K562 (cell line): ENCODE results near the gene KIF26B. TPM values are rescaled to one million over a fixed set of nuclear protein-coding genes. Genes with fewer than 3 reads are reported as not detected.

Experiments
- ATAC-seq: fragments of 200-7000 bp; cut with Tn5 transposase; 3 replicates; pipeline ENCODE4 v1.9.1; 2020; ENCODE audit warnings: moderate library complexity
- BruUV-seq: library from RNA; stranded (reverse); fragments of 400-500 nt; replicated peaks from 2 replicates; lab custom pipeline; 2021; lab: Mats Ljungman, UMichigan
- CTCF ChIA-PET: fragments of 300-600 bp; formaldehyde crosslinking; extraction: SDS; loops from one replicate; lab custom pipeline; 2021; ENCODE audit warnings: low intra/inter-chr PET ratio; lab: Yijun Ruan, JAX
- POLR2A ChIA-PET: fragments of 300-600, 350-650 bp; sonication (Branson Sonifier 250); formaldehyde crosslinking; extraction: SDS; loops from one replicate; lab custom pipeline; 2021; ENCODE audit warnings: antibody characterized with exemption, inconsistent platforms; lab: Yijun Ruan, JAX
- DNase-seq, 4 experiments: peaks; one replicate each; pipeline versions ENCODE4 v3.0.0 to v3.0.0-alpha.2; 2011 to 2018; ENCODE audit warnings: low spot score in 3 of 4, mixed read lengths in 3 of 4; ENCODE audit errors: extremely low read depth in 1 of 4
- FAIRE-seq: peaks from 2 replicates; lab custom pipeline; 2011; peaks lifted over from hg19 to GRCh38; lab: Jason Lieb, UNC
- H2AFZ ChIP-seq: 2 replicates; pipeline ENCODE4 v1.6.0; 2011; ENCODE audit warnings: low read depth, low read length, control low read depth, inconsistent platforms
- H3K27ac ChIP-seq: fragments of 200-600 bp; 3 replicates; pipeline ENCODE4 v1.8.0; 2011; ENCODE audit warnings: low read depth, mild to moderate bottlenecking, control low read depth, inconsistent platforms, low read length, moderate library complexity, mixed read lengths; ENCODE audit errors: extremely low read depth
- H3K27me3 ChIP-seq, 2 experiments: fragments of 300-600 bp in 1 of 2; 2 replicates in 1 of 2; 3 replicates in 1 of 2; pipeline versions ENCODE4 v1.6.0 to v1.8.0; 2011; ENCODE audit warnings: inconsistent platforms in 2 of 2, low read length in 2 of 2, mild to moderate bottlenecking in 1 of 2, mixed read lengths in 1 of 2, moderate library complexity in 1 of 2; ENCODE audit not compliant: control insufficient read depth in 2 of 2, insufficient read depth in 2 of 2
- H3K36me3 ChIP-seq: fragments of 300-600 bp; 3 replicates; pipeline ENCODE4 v1.8.0; 2011; ENCODE audit warnings: mild to moderate bottlenecking, low read length, inconsistent platforms; ENCODE audit not compliant: control insufficient read depth, insufficient read depth
- H3K4me1 ChIP-seq, 2 experiments: fragments of 200-600 bp in 1 of 2; replicated peaks in 1 of 2; 2 replicates in 1 of 2; 3 replicates in 1 of 2; pipeline versions ENCODE4 v1.5.1 to v1.8.0; 2011; ENCODE audit warnings: inconsistent platforms in 2 of 2, low read length in 2 of 2, mild to moderate bottlenecking in 1 of 2, mixed read lengths in 1 of 2, moderate library complexity in 1 of 2; ENCODE audit not compliant: control insufficient read depth in 2 of 2, insufficient read depth in 2 of 2
- H3K4me2 ChIP-seq: 2 replicates; pipeline ENCODE4 v1.6.1; 2011; ENCODE audit warnings: low read length, control low read depth, inconsistent platforms, mixed read lengths; ENCODE audit not compliant: insufficient read depth
- H3K4me3 ChIP-seq: fragments of 200-600 bp; sonication (generic), shearing (Covaris generic); 2 replicates; pipeline ENCODE4 v1.5.1; 2016; ENCODE audit warnings: control low read depth, inconsistent platforms
- H3K79me2 ChIP-seq: fragments of 200-600 bp; 3 replicates; pipeline ENCODE4 v1.8.0; 2011; ENCODE audit warnings: low read length, inconsistent platforms; ENCODE audit not compliant: control insufficient read depth, insufficient read depth
- H3K9ac ChIP-seq, 2 experiments: 2 replicates each; pipeline versions ENCODE4 v1.6.0 to v1.6.1; 2011; ENCODE audit warnings: low read depth in 2 of 2, low read length in 2 of 2, control low read depth in 1 of 2, inconsistent platforms in 1 of 2, mild to moderate bottlenecking in 1 of 2, mixed read lengths in 1 of 2; ENCODE audit not compliant: insufficient read depth in 1 of 2
- H3K9me1 ChIP-seq: one replicate; pipeline ENCODE4 v1.6.0; 2011; ENCODE audit warnings: inconsistent platforms, mild to moderate bottlenecking, low read length, moderate library complexity; ENCODE audit not compliant: control insufficient read depth, insufficient read depth
- H3K9me3 ChIP-seq: replicated peaks from 2 replicates; pipeline ENCODE4 v1.5.1; 2011; ENCODE audit warnings: low read depth, low read length, inconsistent platforms; ENCODE audit not compliant: control insufficient read depth, insufficient read depth
- H4K20me1 ChIP-seq: replicated peaks from 2 replicates; pipeline ENCODE4 v1.6.1; 2011; ENCODE audit warnings: low read length, inconsistent platforms, mixed read lengths; ENCODE audit not compliant: control insufficient read depth, insufficient read depth
- HNRNPH1 ChIP-seq: fragments of 200-400 bp; formaldehyde crosslinking; optimal IDR thresholded peaks from 2 replicates; pipeline ENCODE3; 2017; ENCODE audit warnings: low read depth, mild to moderate bottlenecking, low read length, moderate library complexity
- TEAD1 ChIP-seq, 2 experiments: fragments of 450-650 bp in 1 of 2; sonication (generic) in 1 of 2; formaldehyde crosslinking; IDR thresholded peaks; 2 replicates each; pipeline versions ENCODE4 v1.4.0 to v1.8.0; 2020 to 2022; ENCODE audit warnings: mild to moderate bottlenecking in 2 of 2, missing genetic modification reagents in 1 of 2
- WGBS: fragments of 100-300 bp; shearing (Covaris generic); methylation state at CpG from one replicate; pipeline ENCODE4 v1.1.6; 2016; ENCODE audit warnings: low coverage, mixed read lengths; ENCODE audit not compliant: insufficient coverage; ENCODE audit errors: missing lambda C conversion rate; 5-methylcytosine and 5-hydroxymethylcytosine counted together
- in situ Hi-C: fragments of 300-500 bp; cut with MboI; formaldehyde crosslinking; loops from 4 replicates; pipeline ENCODE4 v1.15.0; 2018; ENCODE audit warnings: inconsistent platforms, mixed read lengths
- intact Hi-C: fragments of 100-400 bp; cut with micrococcal nuclease; formaldehyde crosslinking; loops from 2 replicates; pipeline ENCODE4 v1.14.2; 2022
- polyA plus RNA-seq, 8 experiments: library from polyadenylated mRNA; depleted of rRNA in 4 of 8; stranded (reverse) in 5 of 8; unstranded in 3 of 8; fragments of >200 nt; fragmentation: Nextera tagmentation in 2 of 8; fragmentation: Illumina TruSeq in 1 of 8; extraction: Ambion mirVana in 2 of 8; extraction: Trizol in 1 of 8; gene quantifications; 2 replicates each; pipeline versions ENCODE4 v1.2.1 to v1.2.3, GENCODE V29; 2011 to 2014; ENCODE audit warnings: inconsistent platforms in 1 of 8, missing spikeins in 1 of 8
- total RNA-seq, 7 experiments: library from RNA; depleted of rRNA in 6 of 7; stranded (reverse); fragments of >200 nt in 6 of 7; fragmentation: Illumina TruSeq in 2 of 7; extraction: Trizol in 2 of 7; gene quantifications; 2 replicates each; pipeline versions ENCODE4 v1.2.1 to v1.2.3, GENCODE V29; 2011 to 2021; ENCODE audit warnings: low replicate concordance in 1 of 7
- TF ChIP-seq, protein P1 (sequence below), 2 experiments: fragments of 450-650 bp in 1 of 2; sonication (generic) in 1 of 2; formaldehyde crosslinking in 1 of 2; IDR thresholded peaks in 1 of 2; conservative IDR thresholded peaks in 1 of 2; 2 replicates each; pipeline versions ENCODE4 v1.6.1 to v1.8.1; 2016 to 2023; ENCODE audit warnings: mild to moderate bottlenecking in 2 of 2, moderate library complexity in 2 of 2, inconsistent platforms in 1 of 2, missing genetic modification reagents in 1 of 2
- TF ChIP-seq, protein P2 (sequence below): sonication (generic); IDR thresholded peaks from 2 replicates; pipeline ENCODE4 v1.6.1; 2016
- TF ChIP-seq, protein P3 (sequence below): fragments of 450-650 bp; IDR thresholded peaks from 2 replicates; pipeline ENCODE4 v1.6.1; 2016; ENCODE audit warnings: mild to moderate bottlenecking, moderate library complexity

Gene KIF26B
- total and polyA plus RNA-seq, 9 of the 15 experiments (the other 6 are each of a cell fraction or from before 2014, with no cell fraction given), result 0.02 to 0.08 (median 0.03) TPM; not detected in 6

DNA sequence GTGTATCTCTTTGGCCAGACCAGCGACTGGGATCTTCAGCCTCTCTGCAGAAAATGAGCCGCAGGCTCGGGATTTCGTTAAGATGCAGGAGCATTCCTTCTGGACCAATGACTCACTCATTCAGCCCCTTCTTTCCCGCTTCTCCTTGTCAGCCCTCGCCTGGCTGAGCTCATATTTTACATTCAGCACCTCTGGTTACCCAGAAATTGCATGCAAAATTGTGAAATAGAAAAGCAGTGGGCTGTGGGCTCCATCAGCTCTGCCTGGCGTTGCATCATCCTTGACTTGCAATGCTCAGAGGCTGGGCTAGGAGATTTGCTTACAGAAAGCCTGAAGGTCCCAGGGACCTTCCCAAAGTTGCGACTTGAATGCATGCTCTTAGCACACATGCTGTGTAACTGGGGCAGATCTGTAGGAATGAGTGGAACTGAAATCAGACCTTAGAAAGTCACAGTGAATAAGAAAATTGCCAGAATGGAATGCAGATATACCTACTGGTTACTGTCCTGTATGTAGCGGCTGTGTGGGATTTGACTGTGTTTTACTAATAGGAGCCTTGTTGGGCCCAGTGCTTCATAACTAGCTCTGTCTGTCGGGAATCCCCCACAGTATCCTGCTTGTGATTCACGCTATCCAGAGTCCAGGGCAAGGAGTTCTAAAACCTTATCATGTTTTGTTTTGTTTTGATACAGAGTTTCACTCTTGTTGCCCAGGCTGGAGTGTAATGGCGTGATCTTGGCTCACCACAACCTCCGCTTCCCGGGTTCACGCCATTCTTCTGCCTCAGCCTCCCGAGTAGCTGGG lies 444.8 kb downstream of the KIF26B start:
- CTCF ChIA-PET, result no interaction called here
- peak; percentile 68 for ATAC-seq
- TF ChIP-seq HNRNPH1, result no peak
- TF ChIP-seq, protein P1, sequence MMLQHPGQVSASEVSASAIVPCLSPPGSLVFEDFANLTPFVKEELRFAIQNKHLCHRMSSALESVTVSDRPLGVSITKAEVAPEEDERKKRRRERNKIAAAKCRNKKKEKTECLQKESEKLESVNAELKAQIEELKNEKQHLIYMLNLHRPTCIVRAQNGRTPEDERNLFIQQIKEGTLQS (IDR thresholded peaks at IDR 0.05), result peak; percentile 82
- TF ChIP-seq, protein P1 (CRISPR knock-in tag; conservative IDR thresholded peaks at IDR 0.05), result no peak
- TF ChIP-seq, protein P2, sequence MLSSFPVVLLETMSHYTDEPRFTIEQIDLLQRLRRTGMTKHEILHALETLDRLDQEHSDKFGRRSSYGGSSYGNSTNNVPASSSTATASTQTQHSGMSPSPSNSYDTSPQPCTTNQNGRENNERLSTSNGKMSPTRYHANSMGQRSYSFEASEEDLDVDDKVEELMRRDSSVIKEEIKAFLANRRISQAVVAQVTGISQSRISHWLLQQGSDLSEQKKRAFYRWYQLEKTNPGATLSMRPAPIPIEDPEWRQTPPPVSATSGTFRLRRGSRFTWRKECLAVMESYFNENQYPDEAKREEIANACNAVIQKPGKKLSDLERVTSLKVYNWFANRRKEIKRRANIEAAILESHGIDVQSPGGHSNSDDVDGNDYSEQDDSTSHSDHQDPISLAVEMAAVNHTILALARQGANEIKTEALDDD, result no peak
- TF ChIP-seq, protein P3, sequence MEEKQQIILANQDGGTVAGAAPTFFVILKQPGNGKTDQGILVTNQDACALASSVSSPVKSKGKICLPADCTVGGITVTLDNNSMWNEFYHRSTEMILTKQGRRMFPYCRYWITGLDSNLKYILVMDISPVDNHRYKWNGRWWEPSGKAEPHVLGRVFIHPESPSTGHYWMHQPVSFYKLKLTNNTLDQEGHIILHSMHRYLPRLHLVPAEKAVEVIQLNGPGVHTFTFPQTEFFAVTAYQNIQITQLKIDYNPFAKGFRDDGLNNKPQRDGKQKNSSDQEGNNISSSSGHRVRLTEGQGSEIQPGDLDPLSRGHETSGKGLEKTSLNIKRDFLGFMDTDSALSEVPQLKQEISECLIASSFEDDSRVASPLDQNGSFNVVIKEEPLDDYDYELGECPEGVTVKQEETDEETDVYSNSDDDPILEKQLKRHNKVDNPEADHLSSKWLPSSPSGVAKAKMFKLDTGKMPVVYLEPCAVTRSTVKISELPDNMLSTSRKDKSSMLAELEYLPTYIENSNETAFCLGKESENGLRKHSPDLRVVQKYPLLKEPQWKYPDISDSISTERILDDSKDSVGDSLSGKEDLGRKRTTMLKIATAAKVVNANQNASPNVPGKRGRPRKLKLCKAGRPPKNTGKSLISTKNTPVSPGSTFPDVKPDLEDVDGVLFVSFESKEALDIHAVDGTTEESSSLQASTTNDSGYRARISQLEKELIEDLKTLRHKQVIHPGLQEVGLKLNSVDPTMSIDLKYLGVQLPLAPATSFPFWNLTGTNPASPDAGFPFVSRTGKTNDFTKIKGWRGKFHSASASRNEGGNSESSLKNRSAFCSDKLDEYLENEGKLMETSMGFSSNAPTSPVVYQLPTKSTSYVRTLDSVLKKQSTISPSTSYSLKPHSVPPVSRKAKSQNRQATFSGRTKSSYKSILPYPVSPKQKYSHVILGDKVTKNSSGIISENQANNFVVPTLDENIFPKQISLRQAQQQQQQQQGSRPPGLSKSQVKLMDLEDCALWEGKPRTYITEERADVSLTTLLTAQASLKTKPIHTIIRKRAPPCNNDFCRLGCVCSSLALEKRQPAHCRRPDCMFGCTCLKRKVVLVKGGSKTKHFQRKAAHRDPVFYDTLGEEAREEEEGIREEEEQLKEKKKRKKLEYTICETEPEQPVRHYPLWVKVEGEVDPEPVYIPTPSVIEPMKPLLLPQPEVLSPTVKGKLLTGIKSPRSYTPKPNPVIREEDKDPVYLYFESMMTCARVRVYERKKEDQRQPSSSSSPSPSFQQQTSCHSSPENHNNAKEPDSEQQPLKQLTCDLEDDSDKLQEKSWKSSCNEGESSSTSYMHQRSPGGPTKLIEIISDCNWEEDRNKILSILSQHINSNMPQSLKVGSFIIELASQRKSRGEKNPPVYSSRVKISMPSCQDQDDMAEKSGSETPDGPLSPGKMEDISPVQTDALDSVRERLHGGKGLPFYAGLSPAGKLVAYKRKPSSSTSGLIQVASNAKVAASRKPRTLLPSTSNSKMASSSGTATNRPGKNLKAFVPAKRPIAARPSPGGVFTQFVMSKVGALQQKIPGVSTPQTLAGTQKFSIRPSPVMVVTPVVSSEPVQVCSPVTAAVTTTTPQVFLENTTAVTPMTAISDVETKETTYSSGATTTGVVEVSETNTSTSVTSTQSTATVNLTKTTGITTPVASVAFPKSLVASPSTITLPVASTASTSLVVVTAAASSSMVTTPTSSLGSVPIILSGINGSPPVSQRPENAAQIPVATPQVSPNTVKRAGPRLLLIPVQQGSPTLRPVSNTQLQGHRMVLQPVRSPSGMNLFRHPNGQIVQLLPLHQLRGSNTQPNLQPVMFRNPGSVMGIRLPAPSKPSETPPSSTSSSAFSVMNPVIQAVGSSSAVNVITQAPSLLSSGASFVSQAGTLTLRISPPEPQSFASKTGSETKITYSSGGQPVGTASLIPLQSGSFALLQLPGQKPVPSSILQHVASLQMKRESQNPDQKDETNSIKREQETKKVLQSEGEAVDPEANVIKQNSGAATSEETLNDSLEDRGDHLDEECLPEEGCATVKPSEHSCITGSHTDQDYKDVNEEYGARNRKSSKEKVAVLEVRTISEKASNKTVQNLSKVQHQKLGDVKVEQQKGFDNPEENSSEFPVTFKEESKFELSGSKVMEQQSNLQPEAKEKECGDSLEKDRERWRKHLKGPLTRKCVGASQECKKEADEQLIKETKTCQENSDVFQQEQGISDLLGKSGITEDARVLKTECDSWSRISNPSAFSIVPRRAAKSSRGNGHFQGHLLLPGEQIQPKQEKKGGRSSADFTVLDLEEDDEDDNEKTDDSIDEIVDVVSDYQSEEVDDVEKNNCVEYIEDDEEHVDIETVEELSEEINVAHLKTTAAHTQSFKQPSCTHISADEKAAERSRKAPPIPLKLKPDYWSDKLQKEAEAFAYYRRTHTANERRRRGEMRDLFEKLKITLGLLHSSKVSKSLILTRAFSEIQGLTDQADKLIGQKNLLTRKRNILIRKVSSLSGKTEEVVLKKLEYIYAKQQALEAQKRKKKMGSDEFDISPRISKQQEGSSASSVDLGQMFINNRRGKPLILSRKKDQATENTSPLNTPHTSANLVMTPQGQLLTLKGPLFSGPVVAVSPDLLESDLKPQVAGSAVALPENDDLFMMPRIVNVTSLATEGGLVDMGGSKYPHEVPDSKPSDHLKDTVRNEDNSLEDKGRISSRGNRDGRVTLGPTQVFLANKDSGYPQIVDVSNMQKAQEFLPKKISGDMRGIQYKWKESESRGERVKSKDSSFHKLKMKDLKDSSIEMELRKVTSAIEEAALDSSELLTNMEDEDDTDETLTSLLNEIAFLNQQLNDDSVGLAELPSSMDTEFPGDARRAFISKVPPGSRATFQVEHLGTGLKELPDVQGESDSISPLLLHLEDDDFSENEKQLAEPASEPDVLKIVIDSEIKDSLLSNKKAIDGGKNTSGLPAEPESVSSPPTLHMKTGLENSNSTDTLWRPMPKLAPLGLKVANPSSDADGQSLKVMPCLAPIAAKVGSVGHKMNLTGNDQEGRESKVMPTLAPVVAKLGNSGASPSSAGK, result no peak
- TF ChIP-seq TEAD1 (CRISPR knock-in tag; IDR thresholded peaks at IDR 0.05), result no peak

More for the DNA sequence above, 444.8 kb downstream of the KIF26B start:
- FAIRE-seq (no peak), DNase-seq (no peak)
- Histone ChIP-seq H3K4me2 (no peak overlapping the region), H3K79me2 (no peaks in the 10 kb centered on the region), H3K4me3 (no peak overlapping the region), H3K27ac (no peak overlapping the region), H3K27me3 (peaks cover 32 to 58% of the 10 kb centered on the region in 2 experiments; a peak in 4 of 5 replicates), H3K9me1 (no peaks in the 10 kb centered on the region), H3K36me3 (no peaks in the 10 kb centered on the region), H2AFZ (no peak overlapping the region), H3K9ac (no peak overlapping the region), H4K20me1 (no peaks in the 10 kb centered on the region), H3K9me3 (no peaks in the 10 kb centered on the region), H3K4me1 (no peaks in the 10 kb centered on the region)
- in situ Hi-C loops, result no loop called here
- no TSS peak for BruUV-seq
- WGBS, result 3% methylated on average over 14 of the region's 16 CpGs
- POLR2A ChIA-PET, result no interaction called here
- intact Hi-C loops, result no loop called here
